ENCODE data around the gene GPS1.

DNA sequence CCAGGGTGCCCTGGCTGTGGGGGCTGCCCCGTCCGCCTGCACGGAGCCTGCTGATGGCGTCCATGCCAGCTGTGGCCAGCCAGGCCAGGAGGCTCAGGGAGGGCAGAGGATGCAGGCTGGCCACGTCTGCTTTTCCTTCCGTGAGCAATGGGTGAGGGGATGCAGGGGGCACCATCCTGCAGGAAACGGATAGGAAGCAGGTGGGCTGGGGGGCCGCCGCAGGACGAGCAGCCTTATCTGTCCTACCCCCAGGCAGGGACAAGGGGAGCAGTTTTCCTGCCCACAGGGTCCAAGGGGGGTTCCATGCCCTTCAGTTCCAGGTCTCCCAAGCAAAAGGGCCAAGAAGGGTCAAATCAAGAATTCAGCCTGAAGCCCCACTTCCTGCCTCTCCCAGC is 7.2 kb downstream of the GPS1 start:
- TF ChIP-seq, protein P1, sequence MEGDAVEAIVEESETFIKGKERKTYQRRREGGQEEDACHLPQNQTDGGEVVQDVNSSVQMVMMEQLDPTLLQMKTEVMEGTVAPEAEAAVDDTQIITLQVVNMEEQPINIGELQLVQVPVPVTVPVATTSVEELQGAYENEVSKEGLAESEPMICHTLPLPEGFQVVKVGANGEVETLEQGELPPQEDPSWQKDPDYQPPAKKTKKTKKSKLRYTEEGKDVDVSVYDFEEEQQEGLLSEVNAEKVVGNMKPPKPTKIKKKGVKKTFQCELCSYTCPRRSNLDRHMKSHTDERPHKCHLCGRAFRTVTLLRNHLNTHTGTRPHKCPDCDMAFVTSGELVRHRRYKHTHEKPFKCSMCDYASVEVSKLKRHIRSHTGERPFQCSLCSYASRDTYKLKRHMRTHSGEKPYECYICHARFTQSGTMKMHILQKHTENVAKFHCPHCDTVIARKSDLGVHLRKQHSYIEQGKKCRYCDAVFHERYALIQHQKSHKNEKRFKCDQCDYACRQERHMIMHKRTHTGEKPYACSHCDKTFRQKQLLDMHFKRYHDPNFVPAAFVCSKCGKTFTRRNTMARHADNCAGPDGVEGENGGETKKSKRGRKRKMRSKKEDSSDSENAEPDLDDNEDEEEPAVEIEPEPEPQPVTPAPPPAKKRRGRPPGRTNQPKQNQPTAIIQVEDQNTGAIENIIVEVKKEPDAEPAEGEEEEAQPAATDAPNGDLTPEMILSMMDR (IDR thresholded peaks at IDR 0.05; ENCODE audit: low read length), result no peak
- no peak for TF ChIP-seq EZH2 (IDR thresholded peaks at IDR 0.05; ENCODE audit: borderline replicate concordance, low read length)
